ENCODE results near the gene SPG7. TPM values are rescaled to one million over a fixed set of nuclear protein-coding genes. Genes with fewer than 3 reads are reported as not detected.

Gene SPG7
- total and polyA plus RNA-seq, 11 donors: 84.0 to 168 (median 95.9) TPM

DNA sequence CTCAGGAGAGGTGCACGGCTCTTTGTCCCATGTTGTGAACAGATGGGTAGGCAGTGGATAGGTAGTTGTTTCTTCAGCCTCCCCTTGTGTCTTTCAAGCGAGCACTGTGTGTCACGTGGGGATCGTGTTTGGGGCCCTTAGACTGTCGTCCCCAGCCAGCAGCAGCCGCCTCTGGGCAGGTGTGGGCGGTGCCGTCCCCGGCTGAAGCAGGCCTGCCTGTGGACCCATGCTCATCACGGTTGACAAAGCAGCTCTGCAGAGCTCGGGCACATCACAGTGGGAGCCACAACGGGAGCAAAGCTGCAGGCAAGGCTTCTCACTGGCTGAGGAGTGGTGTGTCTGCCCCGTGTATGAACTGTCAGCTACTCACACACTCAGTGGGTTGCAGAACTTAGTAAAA is 47.6 kb downstream of the SPG7 start:
- H3K4me3 ChIP-seq: no peak overlapping the region
- no peaks in the 10 kb centered on the region for H3K27me3 ChIP-seq
- ATAC-seq (no peak), DNase-seq (no peak)
- intact Hi-C loops (cut with DNase I): loop anchor here in 6 of 10 donors (2.0 to 5.0 kb wide), 4 partner anchors 33 to 225 kb away; partner anchors contain the start of gene SPATA2L (in 1 of the 6)
- peaks cover 0 to 20% (median 6%) of the 10 kb centered on the region in 12 donors for H3K4me1 ChIP-seq
- H3K9me3 ChIP-seq: no peaks in the 10 kb centered on the region
- no peak overlapping the region for H3K27ac ChIP-seq
- H3K36me3 ChIP-seq: peaks cover 0 to 71% (median 63%) of the 10 kb centered on the region in 9 donors
- 88 to 90% (median 88%) methylated on average over 3 to 13 of the region's 13 CpGs for WGBS, 4 donors
- TF ChIP-seq, protein P1, sequence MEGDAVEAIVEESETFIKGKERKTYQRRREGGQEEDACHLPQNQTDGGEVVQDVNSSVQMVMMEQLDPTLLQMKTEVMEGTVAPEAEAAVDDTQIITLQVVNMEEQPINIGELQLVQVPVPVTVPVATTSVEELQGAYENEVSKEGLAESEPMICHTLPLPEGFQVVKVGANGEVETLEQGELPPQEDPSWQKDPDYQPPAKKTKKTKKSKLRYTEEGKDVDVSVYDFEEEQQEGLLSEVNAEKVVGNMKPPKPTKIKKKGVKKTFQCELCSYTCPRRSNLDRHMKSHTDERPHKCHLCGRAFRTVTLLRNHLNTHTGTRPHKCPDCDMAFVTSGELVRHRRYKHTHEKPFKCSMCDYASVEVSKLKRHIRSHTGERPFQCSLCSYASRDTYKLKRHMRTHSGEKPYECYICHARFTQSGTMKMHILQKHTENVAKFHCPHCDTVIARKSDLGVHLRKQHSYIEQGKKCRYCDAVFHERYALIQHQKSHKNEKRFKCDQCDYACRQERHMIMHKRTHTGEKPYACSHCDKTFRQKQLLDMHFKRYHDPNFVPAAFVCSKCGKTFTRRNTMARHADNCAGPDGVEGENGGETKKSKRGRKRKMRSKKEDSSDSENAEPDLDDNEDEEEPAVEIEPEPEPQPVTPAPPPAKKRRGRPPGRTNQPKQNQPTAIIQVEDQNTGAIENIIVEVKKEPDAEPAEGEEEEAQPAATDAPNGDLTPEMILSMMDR (IDR thresholded peaks at IDR 0.05): no peak
- no peak for TF ChIP-seq POLR2A (IDR thresholded peaks at IDR 0.05)

DNA sequence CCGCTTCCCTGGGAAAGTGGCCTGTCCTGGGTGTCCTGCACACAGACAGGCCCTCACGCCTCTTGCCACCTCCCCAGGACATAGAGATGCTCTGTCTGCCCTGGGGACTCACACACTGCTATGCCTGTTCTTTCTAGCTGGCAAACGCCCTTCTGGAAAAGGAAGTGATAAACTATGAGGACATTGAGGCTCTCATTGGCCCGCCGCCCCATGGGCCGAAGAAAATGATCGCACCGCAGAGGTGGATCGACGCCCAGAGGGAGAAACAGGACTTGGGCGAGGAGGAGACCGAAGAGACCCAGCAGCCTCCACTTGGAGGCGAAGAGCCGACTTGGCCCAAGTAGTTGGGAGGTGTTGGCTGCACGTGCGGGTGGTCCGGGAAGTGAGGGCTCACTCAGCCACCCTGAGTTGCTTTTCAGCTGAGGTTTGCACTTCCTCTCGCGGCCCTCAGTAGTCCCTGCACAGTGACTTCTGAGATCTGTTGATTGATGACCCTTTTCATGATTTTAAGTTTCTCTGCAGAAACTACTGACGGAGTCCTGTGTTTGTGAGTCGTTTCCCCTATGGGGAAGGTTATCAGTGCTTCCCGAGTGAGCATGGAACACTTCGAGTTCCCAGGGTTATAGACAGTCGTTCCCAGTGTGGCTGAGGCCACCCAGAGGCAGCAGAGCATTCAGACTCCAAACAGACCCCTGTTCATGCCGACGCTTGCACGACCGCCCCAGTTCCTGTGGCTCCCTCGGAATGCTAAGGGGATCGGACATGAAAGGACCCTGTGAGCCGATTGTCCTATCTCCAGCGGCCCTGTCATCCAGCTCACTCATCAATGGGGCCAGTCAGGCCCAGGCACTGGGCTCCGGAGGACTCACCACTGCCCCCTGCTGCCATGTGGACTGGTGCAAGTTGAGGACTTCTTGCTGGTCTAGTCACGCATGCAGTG is 48.8 kb downstream of the SPG7 start:
- H3K4me1 ChIP-seq: peaks cover 8 to 29% (median 16%) of the 10 kb centered on the region in 12 donors
- peaks cover 0 to 67% (median 60%) of the 10 kb centered on the region in 9 donors for H3K36me3 ChIP-seq
- no peaks in the 10 kb centered on the region for H3K27me3 ChIP-seq
- TF ChIP-seq POLR2A (IDR thresholded peaks at IDR 0.05): no peak
- TF ChIP-seq, protein P1 (IDR thresholded peaks at IDR 0.05): peak; percentile 67 to 87 (median 80)
- intact Hi-C loops (cut with DNase I): loop anchor here in 6 of 10 donors (2.0 to 5.0 kb wide), 4 partner anchors 35 to 226 kb away; partner anchors contain the start of gene SPATA2L (in 1 of the 6)
- peak; percentile 69 to 90 (median 82) for DNase-seq
- H3K9me3 ChIP-seq: no peaks in the 10 kb centered on the region
- peak in 3 of 4 donors; percentile 38 to 44 (median 44) for ATAC-seq
- H3K27ac ChIP-seq: peak overlapping the region in 1 of 12 donors; percentile 27
- WGBS, 4 donors: 59 to 67% (median 63%) methylated on average over 34 of the region's 34 CpGs
- H3K4me3 ChIP-seq: no peak overlapping the region

DNA sequence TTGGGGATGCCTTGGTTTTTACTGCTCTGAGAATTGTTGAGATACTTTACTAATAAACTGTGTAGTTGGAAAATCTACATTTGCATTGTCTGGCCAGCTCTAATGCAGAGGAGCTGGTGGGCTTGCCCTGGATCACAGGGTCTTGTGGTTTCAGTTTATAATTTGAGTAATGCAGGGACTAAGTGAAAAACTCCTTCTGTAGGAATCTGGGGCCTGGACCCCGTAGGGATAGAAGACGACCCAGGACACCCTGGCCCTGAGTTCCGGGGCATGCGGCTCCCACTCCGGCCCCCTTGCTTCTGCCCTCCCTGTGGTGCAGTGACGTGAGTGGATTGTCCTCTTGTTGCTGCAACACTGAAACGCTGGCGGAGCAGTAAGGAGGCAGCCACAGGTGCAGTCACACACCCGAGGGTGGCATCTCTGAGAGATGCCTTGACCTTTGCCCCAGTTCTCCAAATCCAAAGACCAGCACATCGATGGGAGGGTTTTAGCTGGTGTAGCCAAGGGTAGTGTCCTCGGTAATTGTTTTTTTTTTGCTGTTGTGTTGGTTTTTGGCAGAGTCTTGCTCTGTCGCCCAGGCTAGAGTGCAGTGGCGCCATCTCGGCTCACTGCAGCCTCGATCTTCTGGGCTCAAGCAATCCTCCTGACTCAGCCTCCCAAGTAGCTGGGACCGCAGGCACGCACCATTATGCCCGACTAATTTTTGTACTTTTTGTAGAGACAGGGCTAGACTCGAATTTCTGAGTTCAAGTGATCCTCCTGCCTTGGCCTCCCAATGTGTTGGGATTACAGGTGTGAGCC is 49.7 kb downstream of the SPG7 start:
- Histone ChIP-seq H3K9me3 (no peaks in the 10 kb centered on the region), H3K36me3 (peaks cover 0 to 67% (median 61%) of the 10 kb centered on the region in 9 donors), H3K4me3 (no peak overlapping the region), H3K27ac (no peak overlapping the region), H3K27me3 (no peaks in the 10 kb centered on the region), H3K4me1 (peaks cover 8 to 37% (median 21%) of the 10 kb centered on the region in 12 donors)
- ATAC-seq (no peak), DNase-seq (no peak)
- intact Hi-C loops (cut with DNase I): loop anchor here in 7 of 10 donors (2.0 to 5.0 kb wide), 5 partner anchors 36 to 227 kb away; partner anchors contain the start of gene SPATA2L (in 1 of the 7)
- TF ChIP-seq POLR2A (IDR thresholded peaks at IDR 0.05): no peak
- TF ChIP-seq, protein P1 (IDR thresholded peaks at IDR 0.05): no peak
- 85 to 90% (median 88%) methylated on average over 13 to 19 of the region's 19 CpGs for WGBS, 4 donors

All from heart left ventricle (tissue), 16 donors.